ENCODE measurements around the gene SHPK. TPM values are rescaled to one million over a fixed set of nuclear protein-coding genes. Genes with fewer than 3 reads are reported as not detected.

Gene SHPK
- total and polyA plus RNA-seq, 9 of the 15 experiments (the other 6 are each of a cell fraction or from before 2014, with no cell fraction given), result 2.5 to 16.3 (median 11.8) TPM

GRCh38 chr17:3668279-3669084, 32.4 kb upstream of the SHPK start, which contains the start of the genes EMC6 and TAX1BP3 (continued):
- no peak for TF ChIP-seq SNIP1 (IDR thresholded peaks at IDR 0.05; ENCODE audit: low read depth)
- TF ChIP-seq L3MBTL2 (IDR thresholded peaks at IDR 0.05), result peak; percentile 63
- no peak for TF ChIP-seq SPI1 (IDR thresholded peaks at IDR 0.05; ENCODE audit: borderline replicate concordance, low read depth, low read length)
- no peak for TF ChIP-seq ZNF592 (IDR thresholded peaks at IDR 0.05)
- TF ChIP-seq MXD1 (CRISPR knock-in tag; IDR thresholded peaks at IDR 0.05; ENCODE audit: borderline replicate concordance, poor library complexity, severe bottlenecking), result no peak
- TF ChIP-seq WHSC1 (IDR thresholded peaks at IDR 0.05; ENCODE audit: low read length), result no peak
- TF ChIP-seq ZNF717 (CRISPR knock-in tag; IDR thresholded peaks at IDR 0.05), result no peak
- TF ChIP-seq RBFOX2 (IDR thresholded peaks at IDR 0.05; ENCODE audit: low read depth, low read length), result peak; percentile 96
- TF ChIP-seq USF2 (CRISPR knock-in tag; IDR thresholded peaks at IDR 0.05), result no peak
- TF ChIP-seq PBX2 (CRISPR knock-in tag; IDR thresholded peaks at IDR 0.05; ENCODE audit: low read depth), result no peak
- TF ChIP-seq PBX2 (tag; conservative IDR thresholded peaks at IDR 0.05; ENCODE audit: low read depth), result no peak
- no peak for TF ChIP-seq MYBL2 (IDR thresholded peaks at IDR 0.05; ENCODE audit: low read depth)
- TF ChIP-seq MYBL2 (CRISPR knock-in tag; IDR thresholded peaks at IDR 0.05; ENCODE audit: borderline replicate concordance), result no peak
- no peak for TF ChIP-seq EHMT2 (IDR thresholded peaks at IDR 0.05)
- TF ChIP-seq E2F6 (IDR thresholded peaks at IDR 0.05; ENCODE audit: borderline replicate concordance in 1 of 2, extremely low read depth in 1 of 2, insufficient read depth in 1 of 2, insufficient read length in 1 of 2, low read depth in 1 of 2, low read length in 1 of 2, poor library complexity in 1 of 2, severe bottlenecking in 1 of 2), result peak in 1 of 2 experiments; percentile 51
- TF ChIP-seq TFAM (CRISPR knock-in tag; conservative IDR thresholded peaks at IDR 0.05), result no peak
- 0 out of 2 replicates have a peak, but pooled peaks have one; percentile 26 for TF ChIP-seq ZNF583 (CRISPR knock-in tag; IDR thresholded peaks at IDR 0.05)
- no peak for TF ChIP-seq ZNF561 (CRISPR knock-in tag; conservative IDR thresholded peaks at IDR 0.05)
- TF ChIP-seq ZNF75A (CRISPR knock-in tag; IDR thresholded peaks at IDR 0.05), result no peak

All from K562 (cell line).